Astrocyte of the cerebellum (primary cell): ENCODE data around the gene TIMM17A.

ENCODE experiments used
- DNase-seq: peaks from one replicate; pipeline ENCODE4 v3.0.0-alpha.2; 2011; ENCODE audit warnings: low read depth
- H3K4me3 ChIP-seq: 2 replicates; pipeline ENCODE4 v1.5.1; 2011; ENCODE audit warnings: mild to moderate bottlenecking, low read depth, low read length, moderate library complexity
- in situ Hi-C: cut with HindIII; loops from 2 replicates; pipeline ENCODE4 v1.10.0; 2017; ENCODE audit warnings: low sequenced_read_pairs
- TF ChIP-seq, protein P1 (sequence below): IDR thresholded peaks from 2 replicates; pipeline ENCODE4 v1.5.1; 2012; ENCODE audit warnings: low read length, low read depth, moderate library complexity, mild to moderate bottlenecking; ENCODE audit errors: missing control alignments

TIMM17A gene

DNA sequence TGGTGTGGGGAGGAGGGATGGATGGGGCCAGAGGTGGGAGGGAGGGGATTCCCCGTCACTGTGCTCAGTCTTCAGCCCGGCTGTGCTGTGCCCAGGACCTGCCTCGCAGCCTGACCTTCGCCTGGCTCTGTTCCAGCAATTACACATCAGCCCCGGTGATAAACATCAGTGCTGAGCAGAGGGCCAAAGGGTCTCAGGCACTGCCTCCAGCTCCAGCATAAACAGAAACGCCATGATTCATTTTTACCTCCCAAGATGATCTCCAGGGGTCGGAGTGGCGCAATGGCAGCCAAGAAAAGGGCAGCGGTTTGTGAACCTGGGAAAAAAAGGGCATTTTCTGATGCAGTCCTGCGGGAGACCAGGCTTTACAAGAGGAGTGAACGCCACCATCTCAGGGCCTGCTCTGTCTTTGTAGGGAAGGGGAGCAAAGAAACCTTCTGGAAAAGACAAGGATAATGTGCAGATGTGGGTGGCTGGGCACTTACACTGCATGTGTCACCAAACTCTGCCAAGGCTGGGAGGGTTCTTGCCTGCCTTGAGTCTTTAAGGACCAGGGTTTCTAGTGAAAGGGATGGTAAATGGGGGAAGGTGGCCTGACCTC, 38.6 kb upstream of the TIMM17A start:
- TF ChIP-seq, protein P1, sequence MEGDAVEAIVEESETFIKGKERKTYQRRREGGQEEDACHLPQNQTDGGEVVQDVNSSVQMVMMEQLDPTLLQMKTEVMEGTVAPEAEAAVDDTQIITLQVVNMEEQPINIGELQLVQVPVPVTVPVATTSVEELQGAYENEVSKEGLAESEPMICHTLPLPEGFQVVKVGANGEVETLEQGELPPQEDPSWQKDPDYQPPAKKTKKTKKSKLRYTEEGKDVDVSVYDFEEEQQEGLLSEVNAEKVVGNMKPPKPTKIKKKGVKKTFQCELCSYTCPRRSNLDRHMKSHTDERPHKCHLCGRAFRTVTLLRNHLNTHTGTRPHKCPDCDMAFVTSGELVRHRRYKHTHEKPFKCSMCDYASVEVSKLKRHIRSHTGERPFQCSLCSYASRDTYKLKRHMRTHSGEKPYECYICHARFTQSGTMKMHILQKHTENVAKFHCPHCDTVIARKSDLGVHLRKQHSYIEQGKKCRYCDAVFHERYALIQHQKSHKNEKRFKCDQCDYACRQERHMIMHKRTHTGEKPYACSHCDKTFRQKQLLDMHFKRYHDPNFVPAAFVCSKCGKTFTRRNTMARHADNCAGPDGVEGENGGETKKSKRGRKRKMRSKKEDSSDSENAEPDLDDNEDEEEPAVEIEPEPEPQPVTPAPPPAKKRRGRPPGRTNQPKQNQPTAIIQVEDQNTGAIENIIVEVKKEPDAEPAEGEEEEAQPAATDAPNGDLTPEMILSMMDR, result no peak
- DNase-seq, result no peak
- H3K4me3 ChIP-seq, result no peak overlapping the region
- in situ Hi-C loops, result no loop called here

DNA sequence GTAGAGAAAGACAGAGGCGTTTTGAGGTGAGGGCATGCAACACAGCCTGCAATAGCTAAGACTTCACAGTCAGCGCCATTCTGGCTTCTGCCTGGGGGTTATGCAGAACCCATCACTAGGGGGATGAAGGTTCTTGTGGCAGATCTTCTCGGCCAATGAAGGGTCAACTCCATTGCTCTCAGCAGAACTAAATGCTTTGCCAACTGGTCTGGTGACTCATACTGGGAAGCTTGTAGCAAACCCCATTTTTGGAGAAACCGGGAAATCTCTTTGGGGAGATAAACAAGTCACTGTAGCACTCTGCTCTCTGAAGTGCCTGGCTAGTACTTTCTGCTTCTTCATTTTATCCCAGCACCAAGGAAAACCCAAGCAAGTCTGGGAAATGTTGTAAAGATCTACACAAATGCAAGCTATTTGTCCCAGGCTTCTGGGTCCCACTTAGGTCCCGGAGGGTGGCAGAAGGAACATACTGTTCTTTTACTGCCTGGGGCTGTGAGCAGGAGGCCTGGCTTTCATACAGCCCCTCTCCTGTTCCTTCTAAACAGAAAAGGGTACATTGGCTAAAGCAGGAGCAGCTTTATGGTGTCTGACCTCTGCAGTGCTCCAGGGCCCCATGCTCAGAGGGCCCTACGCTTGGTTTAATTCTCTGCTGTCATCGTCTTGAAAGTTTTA, 37.8 kb upstream of the TIMM17A start:
- in situ Hi-C loops, result no loop called here
- no peak overlapping the region for H3K4me3 ChIP-seq
- TF ChIP-seq, protein P1, result no peak
- peak; percentile 57 for DNase-seq

DNA sequence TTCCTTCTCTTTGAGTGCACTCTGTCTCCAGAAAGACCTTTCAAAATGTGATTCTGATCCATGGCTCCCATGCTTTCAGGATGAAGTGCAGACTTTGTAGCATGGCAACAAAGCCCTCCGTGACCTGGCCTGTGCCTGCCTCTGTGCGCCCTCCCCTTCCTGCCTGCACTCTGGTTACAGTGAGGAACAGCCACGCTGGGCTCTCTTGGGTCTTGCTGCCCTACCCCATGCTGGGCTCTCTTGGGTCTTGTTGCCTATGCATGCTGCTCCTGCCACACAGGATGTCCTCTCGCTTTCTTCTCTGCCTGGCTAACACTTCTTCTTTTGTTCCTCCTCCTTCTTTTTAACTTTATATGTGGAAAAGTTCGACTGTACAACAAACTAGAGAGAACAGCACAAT, 37.0 kb upstream of the TIMM17A start:
- no peak overlapping the region for H3K4me3 ChIP-seq
- in situ Hi-C loops, result no loop called here
- TF ChIP-seq, protein P1, result no peak
- no peak for DNase-seq

DNA sequence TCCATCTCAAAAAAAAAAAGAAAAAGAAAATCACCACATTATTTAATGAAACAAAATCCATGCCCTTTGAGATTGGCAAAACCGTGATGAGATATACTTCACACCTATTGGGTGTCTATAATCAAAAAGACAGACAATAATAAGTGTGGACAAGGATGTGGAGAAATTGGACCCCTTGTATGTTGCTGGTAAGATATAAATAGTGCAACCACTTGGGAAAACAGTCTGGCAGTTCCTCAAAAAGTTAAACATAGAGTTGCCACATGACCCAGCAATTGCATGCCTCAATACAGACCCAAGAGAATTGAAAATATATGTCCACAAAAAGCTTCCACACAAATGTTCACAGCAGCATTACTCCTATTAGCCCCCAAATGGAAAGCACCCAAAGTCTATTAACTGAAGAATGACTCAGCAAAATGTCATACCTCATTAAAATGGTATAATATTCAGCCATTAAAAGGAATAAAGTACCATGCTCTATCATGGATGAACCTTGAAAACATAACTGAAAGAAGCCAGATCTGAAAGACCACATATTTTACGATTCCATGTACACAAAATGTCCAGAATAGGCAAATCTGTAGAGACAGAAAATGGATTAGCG, 33.2 kb upstream of the TIMM17A start:
- in situ Hi-C loops, result no loop called here
- no peak overlapping the region for H3K4me3 ChIP-seq
- no peak for DNase-seq
- TF ChIP-seq, protein P1, result no peak

DNA sequence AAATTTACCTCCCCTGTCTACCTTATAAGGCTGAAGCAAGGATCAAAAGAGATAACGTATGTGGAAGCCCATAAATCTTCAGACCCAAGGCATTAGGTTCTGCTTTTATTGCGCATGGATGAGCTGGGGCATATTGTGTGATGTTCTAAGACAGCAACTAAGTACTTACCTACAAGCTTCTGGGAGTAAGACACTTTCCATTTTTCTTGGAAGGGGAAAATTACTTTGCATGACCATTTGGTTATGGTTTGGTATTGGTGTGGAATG, 30.1 kb upstream of the TIMM17A start:
- in situ Hi-C loops, result no loop called here
- TF ChIP-seq, protein P1, result no peak
- no peak for DNase-seq
- H3K4me3 ChIP-seq, result no peak overlapping the region

DNA sequence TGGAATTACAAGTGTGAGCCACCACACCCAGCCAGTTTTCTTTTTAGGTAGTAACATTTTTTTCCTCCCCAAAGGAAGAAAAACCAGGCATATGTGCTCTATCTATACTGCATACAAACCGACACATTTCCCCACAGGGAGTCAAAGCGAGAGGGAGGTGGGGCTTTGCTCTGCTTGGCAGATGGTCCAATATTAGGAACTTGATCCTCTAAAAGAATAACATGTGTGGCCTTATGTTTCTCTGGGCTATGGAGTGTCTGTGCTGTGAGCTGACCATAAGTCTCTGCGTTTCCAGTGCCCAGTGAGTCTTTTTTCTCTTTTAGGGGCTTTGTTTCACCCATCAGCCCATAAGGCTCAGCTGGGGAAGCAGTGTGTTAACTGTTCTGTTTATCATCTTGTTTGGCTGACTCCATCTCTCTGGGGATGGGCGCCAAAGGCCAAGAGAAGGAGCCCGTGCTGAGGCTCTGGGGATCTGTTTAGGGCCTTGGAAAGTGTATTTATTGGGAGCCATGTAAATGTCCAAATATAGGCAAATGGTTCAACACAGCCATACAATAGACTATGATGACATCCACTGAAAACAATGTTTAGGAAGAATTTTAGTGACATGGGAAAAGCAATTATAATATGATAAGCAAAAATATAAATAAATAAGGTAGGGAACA, 29.2 kb upstream of the TIMM17A start:
- TF ChIP-seq, protein P1, result no peak
- no peak overlapping the region for H3K4me3 ChIP-seq
- in situ Hi-C loops, result no loop called here
- DNase-seq, result no peak
